GM12878 (cell line): Measurements from ENCODE around the gene HIVEP2. TPM values are rescaled to one million over a fixed set of nuclear protein-coding genes. Genes with fewer than 3 reads are reported as not detected.

ENCODE experiments used
- BCL3 ChIP-seq: IDR thresholded peaks from 2 replicates; pipeline ENCODE4 v1.6.1; 2011; ENCODE audit warnings: borderline replicate concordance, low read depth, mild to moderate bottlenecking, moderate library complexity, low read length; ENCODE audit not compliant: insufficient read depth, poor library complexity, severe bottlenecking
- CBFB ChIP-seq: IDR thresholded peaks from 2 replicates; pipeline ENCODE4 v1.6.1; 2016; ENCODE audit warnings: antibody characterized with exemption, low read depth
- CEBPZ ChIP-seq: fragments of 150-350 bp; IDR thresholded peaks from 2 replicates; pipeline ENCODE4 v1.6.1; 2016; ENCODE audit warnings: low read depth, low read length
- JUND ChIP-seq: IDR thresholded peaks from 2 replicates; pipeline ENCODE4 v1.6.1; 2012; ENCODE audit warnings: low read depth, mild to moderate bottlenecking, low read length, improper control_type of control experiment, moderate library complexity
- MLLT1 ChIP-seq: fragments of 450-650 bp; IDR thresholded peaks from 2 replicates; pipeline ENCODE4 v1.6.1; 2016; ENCODE audit warnings: mild to moderate bottlenecking
- PRDM15 ChIP-seq: fragments of 450-650 bp; formaldehyde crosslinking; IDR thresholded peaks from 2 replicates; pipeline ENCODE4 v1.4.0; 2020; ENCODE audit warnings: mild to moderate bottlenecking, moderate library complexity
- SIN3A ChIP-seq: IDR thresholded peaks from 2 replicates; pipeline ENCODE4 v1.6.1; 2012; ENCODE audit warnings: low read depth, low read length, improper control_type of control experiment
- ZBTB40 ChIP-seq: fragments of 450-650 bp; IDR thresholded peaks from 2 replicates; pipeline ENCODE4 v1.6.1; 2016; ENCODE audit warnings: mild to moderate bottlenecking, moderate library complexity, borderline replicate concordance
- polyA plus RNA-seq, 11 experiments: library from polyadenylated mRNA; depleted of rRNA in 4 of 11; unstranded in 6 of 11; stranded (reverse) in 5 of 11; fragments of >200 nt; fragmentation: Nextera tagmentation in 4 of 11; fragmentation: Illumina TruSeq in 1 of 11; extraction: Ambion mirVana in 4 of 11; extraction: Trizol in 1 of 11; gene quantifications; 1 replicate in 1 of 11; 2 replicates in 10 of 11; pipeline versions ENCODE4 v1.2.1 to v1.2.3, GENCODE V29; 2011 to 2016; ENCODE audit warnings: inconsistent platforms in 2 of 11, missing spikeins in 2 of 11, low read depth in 1 of 11
- total RNA-seq, 4 experiments: library from RNA; depleted of rRNA in 3 of 4; stranded (reverse); fragments of >200 nt in 3 of 4; fragmentation: Illumina TruSeq in 1 of 4; extraction: Trizol in 1 of 4; gene quantifications; 2 replicates each; pipeline versions ENCODE4 v1.2.1 to v1.2.3, GENCODE V29; 2013 to 2021

The HIVEP2 gene
- total and polyA plus RNA-seq, 10 of the 15 experiments (the other 5 are each of a cell fraction or from before 2014, with no cell fraction given) = 1.2 to 15.7 (median 10.2) TPM

- TF ChIP-seq ZBTB40 (no peak), SIN3A (no peak), PRDM15 (CRISPR knock-in tag) (0 out of 2 replicates have a peak, but pooled peaks have one; percentile 54), BCL3 (no peak), CEBPZ (no peak), MLLT1 (0 out of 2 replicates have a peak, but pooled peaks have one; percentile 85), CBFB (0 out of 2 replicates have a peak, but pooled peaks have one; percentile 19), JUND (0 out of 2 replicates have a peak, but pooled peaks have one; percentile 14)
Measured at GRCh38 chr6:142946181-142946923, 1.4 kb upstream of the HIVEP2 start (continued).
